T-helper 22 cell (primary cell): Measurements from ENCODE around the gene ATP6V0D1.

ENCODE experiments used
- DNase-seq: peaks from one replicate; pipeline ENCODE4 v3.0.0-alpha.2; 2020; ENCODE audit warnings: low read depth

The ATP6V0D1 gene

DNA sequence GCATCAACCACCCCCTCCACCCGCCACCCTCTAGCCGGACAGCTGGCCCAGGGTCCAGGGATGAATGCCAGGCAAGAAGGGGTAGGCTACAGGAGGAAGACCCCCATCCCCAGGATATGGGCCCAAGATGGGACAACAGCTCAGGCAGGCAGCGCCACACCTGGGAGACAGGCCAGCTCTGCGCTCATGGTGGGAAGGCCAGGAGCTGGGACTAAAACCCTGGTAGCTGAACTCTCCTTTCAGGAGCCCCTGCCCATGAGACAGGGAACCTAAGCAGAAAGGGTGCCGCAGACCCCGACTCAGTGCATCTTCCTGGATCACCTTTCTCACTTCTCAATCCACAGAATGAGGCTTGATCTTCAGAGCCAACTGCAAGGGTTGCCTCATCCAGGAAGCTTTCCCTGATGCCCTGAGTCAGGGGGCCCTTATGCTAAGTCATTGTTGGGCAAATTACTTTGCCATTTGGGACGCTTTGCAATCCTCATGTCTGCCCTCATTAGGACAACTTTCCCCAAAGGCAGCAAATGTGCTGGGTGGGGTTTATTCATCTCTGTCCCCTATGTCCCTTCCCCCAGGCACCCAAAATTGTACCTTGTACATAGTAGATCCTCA is 73.7 kb downstream of the ATP6V0D1 start:
- DNase-seq: no peak

- no peak for DNase-seq
Measured at GRCh38 chr16:67406111-67406971, 74.6 kb downstream of the ATP6V0D1 start.

DNA sequence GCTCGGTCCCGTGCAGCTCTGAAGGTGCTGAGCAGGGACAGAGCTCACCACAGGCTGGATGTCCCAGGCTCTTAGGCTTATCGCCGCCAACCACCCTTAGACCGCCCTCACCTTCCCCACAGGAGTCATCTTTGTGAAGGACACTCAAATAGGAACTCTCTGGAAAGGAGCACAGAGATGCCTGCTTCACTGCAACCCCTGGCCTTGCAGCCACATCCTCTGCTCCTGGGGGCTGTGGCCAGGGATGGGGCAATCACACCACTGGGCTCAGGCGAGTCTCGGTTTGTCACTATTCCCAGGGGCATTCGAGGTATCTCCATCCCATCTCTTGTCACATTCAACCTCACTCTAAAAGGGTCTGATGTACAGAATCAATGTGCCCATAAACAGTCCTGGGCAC is 75.6 kb downstream of the ATP6V0D1 start:
- no peak for DNase-seq

DNA sequence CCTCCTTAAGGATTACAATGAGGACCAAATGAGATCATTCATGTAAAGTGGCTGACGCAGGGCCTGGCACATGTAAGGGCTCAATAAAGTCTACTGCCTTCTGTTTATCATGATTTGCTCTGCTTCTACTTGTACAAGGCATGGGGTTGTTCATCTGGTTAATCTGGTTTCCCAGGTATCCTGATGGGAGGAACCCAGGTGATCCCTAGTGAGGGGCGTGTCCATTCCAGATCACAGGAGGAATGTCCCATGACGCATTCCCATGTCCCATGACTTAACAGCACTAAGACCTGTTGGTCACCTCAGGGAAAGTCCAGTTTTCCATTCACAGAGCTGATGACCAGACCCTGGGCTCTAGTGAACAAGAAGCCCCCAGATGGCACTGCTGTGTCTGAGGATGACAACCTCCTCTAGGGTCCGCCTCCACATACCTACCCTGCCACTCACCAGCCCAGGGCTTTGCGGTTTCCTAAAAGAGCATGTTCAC is 76.2 kb downstream of the ATP6V0D1 start:
- no peak for DNase-seq

GRCh38 chr16:67403976-67404555 is 76.9 kb downstream of the ATP6V0D1 start:
- no peak for DNase-seq

DNA sequence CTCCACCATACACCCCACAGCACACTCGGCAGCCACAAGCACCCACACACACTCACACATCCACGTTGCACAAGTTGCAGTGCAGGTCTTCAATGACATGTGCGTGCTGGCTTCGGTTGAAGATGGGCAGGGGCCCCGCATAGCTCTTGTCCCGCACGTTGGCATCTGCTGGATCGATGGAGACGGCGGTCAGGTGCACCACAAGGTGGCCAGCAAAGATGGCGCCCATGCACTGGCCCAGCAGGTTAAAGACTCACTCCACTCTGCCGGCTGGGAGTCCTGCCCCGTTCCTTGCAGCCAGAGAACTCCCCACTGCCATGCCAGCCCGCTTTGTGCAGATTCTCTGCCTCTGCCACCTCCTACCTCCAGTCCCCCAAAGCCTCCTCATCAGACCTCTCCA is 80.1 kb downstream of the ATP6V0D1 start:
- no peak for DNase-seq

- DNase-seq: no peak
Measured at GRCh38 chr16:67399749-67400704, 80.9 kb downstream of the ATP6V0D1 start.

DNA sequence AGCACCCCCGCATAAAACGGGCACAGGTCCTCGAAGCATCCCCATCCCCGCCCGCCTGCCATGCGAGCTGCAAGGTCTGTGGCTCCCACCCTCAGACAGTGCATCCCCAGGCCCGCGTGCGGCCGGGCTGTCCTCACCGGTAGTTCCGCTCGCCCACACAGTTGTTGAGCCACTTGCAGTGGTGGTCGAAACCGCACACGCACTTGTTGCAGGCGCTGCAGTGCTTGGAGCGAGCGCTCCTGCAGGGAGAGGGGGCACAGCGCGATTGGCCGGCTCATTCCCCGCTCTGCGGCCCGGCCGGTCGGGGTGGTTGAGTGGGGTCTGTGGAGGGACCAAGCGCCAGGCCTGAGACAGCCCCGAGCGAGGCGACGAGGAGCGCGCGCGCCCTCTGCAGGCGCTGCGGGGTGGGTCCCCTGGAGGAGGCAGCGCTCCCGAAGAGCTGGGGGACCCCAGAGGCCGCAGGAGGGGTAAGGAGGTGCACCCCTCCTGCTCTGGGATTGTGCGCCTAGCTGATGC is 81.7 kb downstream of the ATP6V0D1 start:
- DNase-seq: no peak

DNA sequence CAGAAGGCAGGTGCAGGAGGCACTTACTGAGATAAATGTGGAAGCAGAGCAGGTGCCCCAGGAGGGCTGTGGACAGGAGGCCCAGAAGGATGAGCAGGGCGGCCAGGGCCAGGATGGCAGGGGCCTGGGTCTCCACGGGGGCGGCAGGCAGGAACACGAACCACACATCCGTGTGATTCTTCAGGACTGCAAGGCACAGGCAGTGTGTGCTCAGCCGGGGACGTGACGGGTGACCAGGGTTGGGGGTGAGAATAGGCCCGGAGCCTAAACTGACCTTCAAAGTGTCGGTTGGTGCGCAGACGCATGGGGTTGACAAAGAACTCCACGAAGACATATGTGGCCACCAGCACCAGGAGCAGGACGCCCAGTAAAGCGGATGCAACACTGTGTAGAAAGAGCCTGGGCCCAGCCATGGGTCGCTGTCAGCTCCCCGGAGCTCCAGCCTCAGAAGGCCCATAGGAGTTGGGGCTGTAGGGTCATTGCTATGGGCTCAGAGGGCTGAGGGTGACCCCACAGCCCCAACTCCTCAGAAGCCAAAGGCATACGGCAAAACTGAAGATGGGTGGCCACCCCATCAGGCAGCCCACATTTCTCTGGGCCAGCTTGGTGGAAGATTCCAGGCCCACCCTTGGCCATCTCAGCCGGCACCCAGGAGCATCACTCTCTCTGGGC is 82.3 kb downstream of the ATP6V0D1 start:
- DNase-seq: no peak

DNA sequence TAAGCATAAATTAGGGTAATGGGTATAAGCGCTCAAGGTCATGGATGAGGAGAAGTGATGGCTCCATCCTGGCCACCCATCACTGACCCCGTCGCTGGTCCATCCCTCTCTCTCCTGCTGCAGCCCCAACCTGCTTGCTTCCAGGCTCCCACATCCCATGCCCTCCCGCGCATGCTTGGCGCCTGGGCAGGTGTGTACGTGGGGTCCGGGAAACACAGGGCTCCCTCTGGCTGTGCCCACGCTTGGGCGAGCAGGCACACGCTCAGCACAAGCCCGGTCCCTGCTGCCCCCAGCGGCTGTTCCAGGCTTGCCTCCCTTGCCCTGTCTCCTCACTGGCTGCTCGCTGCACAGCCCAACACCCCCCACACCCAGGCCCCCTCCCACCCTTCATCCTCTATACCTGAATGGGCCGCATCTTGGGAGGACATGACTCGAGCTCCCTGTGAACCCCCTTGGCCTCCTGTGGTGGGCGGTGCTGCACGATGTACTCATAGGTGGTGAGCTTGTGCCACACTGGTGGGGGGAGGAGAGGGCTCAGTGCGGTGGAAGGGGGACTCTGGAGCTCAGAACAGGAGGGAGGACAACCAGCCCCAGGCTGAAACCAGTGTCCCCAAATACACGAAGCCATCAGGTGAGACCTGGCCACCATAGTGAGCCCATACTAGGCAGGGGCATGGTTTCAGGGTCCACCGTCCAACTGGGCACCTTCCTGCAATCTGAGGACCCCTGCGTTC is 83.0 kb downstream of the ATP6V0D1 start:
- no peak for DNase-seq

GRCh38 chr16:67397036-67397801 is 83.7 kb downstream of the ATP6V0D1 start:
- DNase-seq: no peak

DNA sequence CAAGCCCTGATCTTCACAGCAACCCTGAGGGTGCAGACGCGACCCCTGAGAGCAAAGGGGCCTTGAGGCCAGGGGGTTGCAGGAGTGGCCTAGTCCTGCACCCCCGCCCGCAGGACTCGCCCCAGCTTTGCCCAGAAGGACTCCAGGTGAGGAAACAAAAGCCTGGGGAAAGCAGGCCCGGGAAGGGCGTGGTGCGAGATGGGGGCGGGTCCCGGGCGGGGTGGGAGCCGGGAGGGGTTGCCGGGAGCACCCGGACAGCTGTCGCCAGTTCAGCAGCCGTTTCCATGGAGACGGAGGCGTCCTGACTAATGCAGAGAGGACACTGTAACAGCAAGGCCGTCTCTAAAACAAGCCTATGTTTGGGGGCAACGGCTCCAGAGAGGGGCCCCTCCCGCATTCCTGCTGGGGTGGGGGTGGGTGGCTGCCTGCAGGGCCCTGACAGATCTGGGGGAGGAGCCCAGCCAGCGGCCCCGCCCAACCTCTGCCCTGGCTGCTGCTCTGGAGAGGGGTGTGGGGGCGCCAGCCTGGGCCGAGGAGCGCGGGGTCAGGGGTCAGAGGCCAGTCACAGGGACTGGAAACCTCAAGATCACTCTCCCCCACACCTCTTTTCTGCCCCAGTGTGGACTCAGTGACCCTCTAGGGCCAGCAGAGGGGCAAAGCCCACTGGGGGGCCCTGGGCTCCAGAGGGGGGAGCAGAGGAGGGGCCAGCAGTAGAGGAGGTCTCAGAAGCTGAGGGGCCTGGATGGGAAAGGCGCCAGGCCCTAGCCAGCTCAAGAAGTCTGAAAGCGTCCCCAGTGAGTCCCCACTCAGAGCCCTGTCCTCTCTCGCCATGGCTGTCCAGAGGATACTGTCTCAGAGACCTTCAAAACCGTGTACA is 84.6 kb downstream of the ATP6V0D1 start:
- DNase-seq: no peak

DNA sequence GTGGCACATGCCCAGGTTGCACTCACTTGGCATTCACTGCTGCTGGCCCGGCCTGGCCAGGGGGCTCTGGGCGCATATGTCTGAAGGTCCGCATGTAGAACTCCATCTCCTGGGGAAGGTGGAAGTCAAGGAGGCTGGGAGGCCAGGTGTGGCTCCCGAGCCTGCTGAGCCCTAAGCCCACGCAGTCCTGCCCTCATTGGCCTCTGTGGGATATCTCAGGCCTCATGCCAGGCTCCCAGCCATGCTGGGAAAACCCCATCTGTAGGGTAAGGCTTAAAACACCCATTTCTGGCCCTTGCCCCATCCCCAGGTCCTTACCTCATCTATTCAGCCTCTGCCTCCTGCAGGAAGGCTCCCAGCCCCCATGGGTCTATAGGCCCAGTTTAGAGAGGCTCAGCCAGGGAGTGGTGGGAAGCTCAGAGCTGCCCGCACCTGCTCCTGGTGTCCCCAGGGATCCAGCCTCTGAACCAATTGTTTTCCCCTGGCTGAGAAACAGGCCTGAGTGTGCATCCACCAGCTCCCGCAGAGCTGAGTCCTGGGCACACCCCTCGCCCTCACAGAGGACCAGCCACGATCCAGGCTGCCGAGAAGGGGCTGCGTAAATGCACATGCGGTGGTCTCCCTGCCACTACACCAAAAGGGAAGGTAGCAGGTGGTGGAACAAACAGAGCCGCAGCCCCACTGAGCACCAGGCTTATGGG is 85.3 kb downstream of the ATP6V0D1 start:
- no peak for DNase-seq

GRCh38 chr16:67395105-67395457 is 85.9 kb downstream of the ATP6V0D1 start:
- DNase-seq: no peak

GRCh38 chr16:67394155-67395104 is 86.5 kb downstream of the ATP6V0D1 start:
- DNase-seq: no peak

DNA sequence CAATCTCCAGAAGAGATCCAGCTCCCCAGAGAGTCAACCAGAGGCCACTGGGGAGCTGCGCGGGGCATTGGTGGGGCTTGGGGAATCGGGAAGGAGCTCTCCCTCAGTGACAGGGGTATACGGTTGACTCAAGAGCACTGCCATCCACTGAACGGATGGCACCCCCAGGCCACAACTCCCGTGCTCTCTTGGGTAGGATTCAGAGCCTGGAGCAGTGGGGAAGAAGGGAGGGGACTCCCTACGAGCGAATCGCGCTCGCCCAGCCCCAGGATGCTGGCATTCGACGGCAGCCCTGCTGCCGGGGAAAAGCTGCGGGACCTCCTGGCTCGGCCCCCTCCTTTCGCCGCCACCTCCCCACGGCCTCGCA is 87.2 kb downstream of the ATP6V0D1 start:
- DNase-seq: no peak
